Keratinocyte (primary cell): ENCODE data around the gene TFAP2E. TPM values are rescaled to one million over a fixed set of nuclear protein-coding genes. Genes with fewer than 3 reads are reported as not detected.

Experiments used
- DNase-seq: peaks from one replicate; pipeline ENCODE4 v3.0.0-alpha.2; 2011; ENCODE audit warnings: low read depth, missing footprints, low spot score
- FAIRE-seq: peaks from 2 replicates; lab custom pipeline; 2011; peaks lifted over from hg19 to GRCh38; lab: Jason Lieb, UNC
- H2AFZ ChIP-seq: 2 replicates; pipeline ENCODE4 v1.6.0; 2012; ENCODE audit warnings: low read length, control low read depth, inconsistent platforms; ENCODE audit not compliant: control insufficient read depth
- H3K27ac ChIP-seq: 2 replicates; pipeline ENCODE4 v1.5.1; 2011; ENCODE audit warnings: low read length; ENCODE audit not compliant: control insufficient read depth, insufficient read depth
- H3K27me3 ChIP-seq: 3 replicates; pipeline ENCODE4 v1.6.0; 2011; ENCODE audit warnings: low read length; ENCODE audit not compliant: control insufficient read depth, insufficient read depth; ENCODE audit errors: extremely low read depth
- H3K36me3 ChIP-seq, 2 experiments: 2 replicates in 1 of 2; 3 replicates in 1 of 2; pipeline ENCODE4 v1.5.1; 2011; ENCODE audit warnings: low read length in 2 of 2, mild to moderate bottlenecking in 1 of 2; ENCODE audit not compliant: control insufficient read depth in 2 of 2, insufficient read depth in 2 of 2; ENCODE audit errors: extremely low read depth in 1 of 2
- H3K4me1 ChIP-seq: 3 replicates; pipeline ENCODE4 v1.5.1; 2011; ENCODE audit warnings: low read length; ENCODE audit not compliant: control insufficient read depth, insufficient read depth; ENCODE audit errors: extremely low read depth
- H3K4me2 ChIP-seq: 3 replicates; pipeline ENCODE4 v1.6.0; 2011; ENCODE audit warnings: low read depth, low read length; ENCODE audit not compliant: control insufficient read depth, insufficient read depth; ENCODE audit errors: extremely low read depth
- H3K4me3 ChIP-seq, 3 experiments: fragments of 200-600 bp in 1 of 3; sonication (generic) in 1 of 3; 2 replicates in 2 of 3; 3 replicates in 1 of 3; pipeline ENCODE4 v1.5.1; 2011 to 2016; ENCODE audit warnings: low read length in 3 of 3, mild to moderate bottlenecking in 3 of 3, control low read depth in 2 of 3, inconsistent platforms in 1 of 3, low read depth in 1 of 3, mixed read lengths in 1 of 3, mixed run types in 1 of 3, moderate library complexity in 1 of 3; ENCODE audit not compliant: control insufficient read depth in 2 of 3, insufficient read depth in 2 of 3; ENCODE audit errors: extremely low read depth in 1 of 3
- H3K79me2 ChIP-seq: 2 replicates; pipeline ENCODE4 v1.6.0; 2012; ENCODE audit warnings: low read length; ENCODE audit not compliant: control insufficient read depth, insufficient read depth
- H3K9ac ChIP-seq: 3 replicates; pipeline ENCODE4 v1.6.0; 2011; ENCODE audit warnings: low read length; ENCODE audit not compliant: control insufficient read depth, insufficient read depth; ENCODE audit errors: extremely low read depth
- H3K9me1 ChIP-seq: 3 replicates; pipeline ENCODE4 v1.6.0; 2011; ENCODE audit warnings: low read length; ENCODE audit not compliant: control insufficient read depth, insufficient read depth; ENCODE audit errors: extremely low read depth
- H3K9me3 ChIP-seq: 2 replicates; pipeline ENCODE4 v1.5.1; 2012; ENCODE audit warnings: low read depth, low read length; ENCODE audit not compliant: control insufficient read depth
- H4K20me1 ChIP-seq: 3 replicates; pipeline ENCODE4 v1.6.0; 2011; ENCODE audit warnings: low read length; ENCODE audit not compliant: control insufficient read depth, insufficient read depth; ENCODE audit errors: extremely low read depth
- CTCF ChIP-seq, 3 experiments: IDR thresholded peaks in 1 of 3; conservative IDR thresholded peaks in 1 of 3; optimal IDR thresholded peaks in 1 of 3; 2 replicates in 2 of 3; 3 replicates in 1 of 3; pipeline versions ENCODE3 to v1.5.1; 2011; ENCODE audit warnings: low read length in 3 of 3, mild to moderate bottlenecking in 3 of 3, moderate library complexity in 2 of 3, control low read depth in 1 of 3, inconsistent platforms in 1 of 3; ENCODE audit not compliant: insufficient read depth in 2 of 3; ENCODE audit errors: extremely low read depth in 1 of 3
- EZH2 ChIP-seq: IDR thresholded peaks from one replicate; pipeline ENCODE4 v1.6.1; 2012; ENCODE audit warnings: inconsistent platforms, mild to moderate bottlenecking, low read length, moderate library complexity
- dilution Hi-C: fragments of 300-500 bp; cut with MboI; formaldehyde crosslinking; loops from one replicate; pipeline ENCODE4 v1.7.0; 2020; ENCODE audit warnings: low sequenced_read_pairs; ENCODE audit not compliant: extremely low pct_ligation_motif_present
- polyA plus RNA-seq, 5 experiments: library from polyadenylated mRNA; depleted of rRNA in 3 of 5; stranded (reverse) in 3 of 5; stranded (forward) in 1 of 5; unstranded in 1 of 5; fragments of >200 nt; gene quantifications; 1 replicate in 1 of 5; 2 replicates in 3 of 5; 3 replicates in 1 of 5; pipeline versions ENCODE4 v1.2.1 to v1.2.3, GENCODE V29; 2011 to 2012; ENCODE audit warnings: missing spikeins in 2 of 5, low read depth in 1 of 5, low replicate concordance in 1 of 5

Gene TFAP2E
- polyA plus RNA-seq, 1 donor (not counting 4 experiments of a cell fraction or from before 2014, with no cell fraction given) = 0.26 TPM

DNA sequence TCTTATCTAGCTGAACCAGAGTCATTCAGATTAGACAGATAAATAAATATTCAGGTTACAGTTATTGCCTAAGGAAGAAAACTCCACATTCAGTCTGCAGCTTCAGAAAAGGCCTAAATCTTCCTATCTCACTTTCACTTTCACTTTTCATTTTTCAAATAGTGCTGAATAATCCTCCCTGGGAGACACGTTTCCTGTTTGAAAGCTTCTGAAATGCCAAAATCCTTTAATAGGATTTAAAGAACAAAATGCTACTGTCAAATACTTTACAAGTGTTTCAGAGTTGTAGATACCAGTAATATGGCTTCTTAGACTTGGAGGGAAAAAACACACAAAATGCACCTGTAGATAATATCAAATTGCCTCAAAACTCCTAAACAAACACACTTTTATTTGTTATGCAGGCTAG is 64.3 kb downstream of the TFAP2E start:
- peaks cover 18% of the 10 kb centered on the region for H3K4me1 ChIP-seq
- FAIRE-seq = no peak
- DNase-seq = no peak
- peak overlapping the region; percentile 63 for H3K9ac ChIP-seq
- TF ChIP-seq EZH2 = no peak
- no peak for TF ChIP-seq CTCF (optimal IDR thresholded peaks at IDR 0.05 in 1 of 3, IDR thresholded peaks at IDR 0.05 in 1 of 3, conservative IDR thresholded peaks at IDR 0.05 in 1 of 3; ENCODE audit: extremely low read depth in 1 of 3, insufficient read depth in 2 of 3, low read length in 3 of 3)
- no peaks in the 10 kb centered on the region for H3K9me3 ChIP-seq
- H2AFZ ChIP-seq = no peak overlapping the region
- H3K36me3 ChIP-seq = peaks cover 6 to 13% of the 10 kb centered on the region in 2 experiments
- peak overlapping the region; percentile 99 for H3K4me2 ChIP-seq
- no peaks in the 10 kb centered on the region for H3K27me3 ChIP-seq
- dilution Hi-C loops = no loop called here
- H3K27ac ChIP-seq = peak overlapping the region; percentile 76
- no peaks in the 10 kb centered on the region for H3K9me1 ChIP-seq
- peak overlapping the region; percentile 36 to 83 (median 81) for H3K4me3 ChIP-seq
- peaks cover 3% of the 10 kb centered on the region for H4K20me1 ChIP-seq
- peaks cover 76% of the 10 kb centered on the region for H3K79me2 ChIP-seq

- peaks cover 54% of the 10 kb centered on the region for H3K79me2 ChIP-seq
- peak overlapping the region; percentile 99 for H3K27ac ChIP-seq
- peak overlapping the region; percentile 99 for H3K9ac ChIP-seq
- H3K36me3 ChIP-seq = peaks cover 2 to 7% of the 10 kb centered on the region in 2 experiments
- no peak for TF ChIP-seq CTCF (optimal IDR thresholded peaks at IDR 0.05 in 1 of 3, IDR thresholded peaks at IDR 0.05 in 1 of 3, conservative IDR thresholded peaks at IDR 0.05 in 1 of 3; ENCODE audit: extremely low read depth in 1 of 3, insufficient read depth in 2 of 3, low read length in 3 of 3)
- no peak for TF ChIP-seq EZH2
- dilution Hi-C loops = no loop called here
- H3K9me3 ChIP-seq = no peaks in the 10 kb centered on the region
- no peaks in the 10 kb centered on the region for H3K9me1 ChIP-seq
- peak overlapping the region; percentile 52 for H2AFZ ChIP-seq
- peak overlapping the region; percentile 86 for H3K4me2 ChIP-seq
- H4K20me1 ChIP-seq = peaks cover 3% of the 10 kb centered on the region
- peak overlapping the region; percentile 89 to 98 (median 95) for H3K4me3 ChIP-seq
- peaks cover 5% of the 10 kb centered on the region for H3K27me3 ChIP-seq
- DNase-seq (no peak), FAIRE-seq (no peak)
- peaks cover 18% of the 10 kb centered on the region for H3K4me1 ChIP-seq
Measured at GRCh38 chr1:35640380-35641232, 67.5 kb downstream of the TFAP2E start.
